Right lobe of liver (tissue), 6 donors: ENCODE data around the gene DCAF11. TPM values are rescaled to one million over a fixed set of nuclear protein-coding genes. Genes with fewer than 3 reads are reported as not detected.
A peak's percentile ranks its signal among the peaks of the same experiment; 100 is the strongest.

Experiments used
- ATAC-seq, 4 donors: fragments of 200-7000 bp; cut with Tn5 transposase; one replicate each; pipeline ENCODE4 v1.9.1; 2020; ENCODE audit warnings: mild to moderate bottlenecking in 4 of 4, moderate library complexity in 4 of 4
- DNase-seq, 3 donors: peaks; one replicate each; pipeline ENCODE4 v3.0.0-alpha.2; 2020
- H3K27ac ChIP-seq, 3 donors: fragments of 200-600 bp; one replicate each; pipeline ENCODE4 v1.8.0; 2022
- H3K27me3 ChIP-seq, 2 donors: fragments of 200-600 bp; one replicate each; pipeline ENCODE4 v1.8.0; 2022
- H3K36me3 ChIP-seq, 4 donors: fragments of 200-600 bp; sonication (generic) in 1 of 4; one replicate each; pipeline versions ENCODE4 v1.5.1 to v1.8.0; 2017 to 2022; ENCODE audit warnings: control low read depth in 1 of 4
- H3K4me1 ChIP-seq, 4 donors: fragments of 200-600 bp; sonication (generic) in 1 of 4; one replicate each; pipeline versions ENCODE4 v1.5.1 to v1.8.0; 2017 to 2022; ENCODE audit warnings: control low read depth in 1 of 4
- H3K4me3 ChIP-seq, 3 donors: fragments of 200-600 bp; one replicate each; pipeline ENCODE4 v1.8.0; 2022
- H3K9me3 ChIP-seq, 4 donors: fragments of 200-600 bp; sonication (generic) in 1 of 4; one replicate each; pipeline versions ENCODE4 v1.5.1 to v1.8.0; 2017 to 2022; ENCODE audit warnings: control low read depth in 1 of 4
- CTCF ChIP-seq, 4 donors: fragments of 200-600 bp in 3 of 4; fragments of 450-650 bp in 1 of 4; IDR thresholded peaks; one replicate each; pipeline versions ENCODE4 v1.5.1 to v1.8.0; 2016 to 2022; ENCODE audit warnings: antibody characterized with exemption in 4 of 4, mild to moderate bottlenecking in 2 of 4
- POLR2A ChIP-seq: fragments of 450-650 bp; IDR thresholded peaks from one replicate; pipeline ENCODE4 v1.6.1; 2017; ENCODE audit warnings: antibody characterized with exemption, mild to moderate bottlenecking
- WGBS: methylation state at CpG from one replicate; pipeline ENCODE4 v1.1.6; 2018; ENCODE audit warnings: low coverage, low lambda C conversion rate; ENCODE audit not compliant: insufficient coverage; ENCODE audit errors: missing lambda C conversion rate; 5-methylcytosine and 5-hydroxymethylcytosine counted together
- intact Hi-C, 2 donors: fragments of 100-400 bp; cut with DNase I; formaldehyde crosslinking; loops; one replicate each; pipeline versions ENCODE4 v1.11.2 to v1.14.1; 2022
- total RNA-seq, 6 experiments: library from RNA; depleted of rRNA in 2 of 6; stranded (reverse); fragments of >200 nt in 2 of 6; fragmentation: NEBNext Ultra II Directional in 3 of 6; extraction: Animal tissue kit (Norgen Biotek cat#: 25700) in 3 of 6; gene quantifications; one replicate each; pipeline versions ENCODE4 v1.1.0 to v1.2.4, GENCODE V29; 2016 to 2023
- donor health status: DM: no; HTN: yes; CAD: no.
- donor health status: DM: no; HTN: no; CAD: no.
- donor health status: DM: no; HTN: no; CAD: no.
- donor health status: DM: no; HTN: yes; CAD: no.
- donor health status: DM: no; HTN: yes; CAD: no.

Gene DCAF11
- total RNA-seq, 6 experiments from 2014 or later = 65.9 to 180 (median 103) TPM

- DNase-seq (peak in 1 of 3 donors; percentile 30), ATAC-seq (no peak)
- 95% methylated on average over 4 of the region's 10 CpGs for WGBS
- peaks cover 0 to 6% (median under 1%) of the 10 kb centered on the region in 4 donors for H3K4me1 ChIP-seq
- H3K36me3 ChIP-seq = peaks cover 0 to 76% (median 33%) of the 10 kb centered on the region in 4 donors
- H3K9me3 ChIP-seq = no peaks in the 10 kb centered on the region
- no peak overlapping the region for H3K4me3 ChIP-seq
- no peak overlapping the region for H3K27ac ChIP-seq
- intact Hi-C loops = loop anchor here in 1 of 2 donors (10.0 kb wide), 1 partner anchor 60 kb away; the partner anchor contains the start of gene PCK2
- H3K27me3 ChIP-seq = no peaks in the 10 kb centered on the region
- no peak for TF ChIP-seq POLR2A
- TF ChIP-seq CTCF (IDR thresholded peaks at IDR 0.05) = no peak
Measured at GRCh38 chr14:24155100-24155499, 40.5 kb downstream of the DCAF11 start.

GRCh38 chr14:24156840-24157239 lies 42.3 kb downstream of the DCAF11 start:
- no peak overlapping the region for H3K4me3 ChIP-seq
- WGBS = no CpG with 5 or more reads among the region's 1 CpG
- DNase-seq = no peak
- intact Hi-C loops = loop anchor here in 1 of 2 donors (10.0 kb wide), 1 partner anchor 62 kb away; the partner anchor contains the start of gene PCK2
- peaks cover 0 to 19% (median 5%) of the 10 kb centered on the region in 4 donors for H3K4me1 ChIP-seq
- H3K36me3 ChIP-seq = peaks cover 0 to 65% (median 23%) of the 10 kb centered on the region in 4 donors
- H3K27ac ChIP-seq = no peak overlapping the region
- TF ChIP-seq CTCF (IDR thresholded peaks at IDR 0.05) (no peak), POLR2A (no peak)
- ATAC-seq = no peak
- no peaks in the 10 kb centered on the region for H3K27me3 ChIP-seq
- H3K9me3 ChIP-seq = no peaks in the 10 kb centered on the region

GRCh38 chr14:24157331-24157730 lies 42.8 kb downstream of the DCAF11 start:
- H3K27ac ChIP-seq = no peak overlapping the region
- H3K36me3 ChIP-seq = peaks cover 0 to 60% (median 18%) of the 10 kb centered on the region in 4 donors
- TF ChIP-seq POLR2A (no peak), CTCF (IDR thresholded peaks at IDR 0.05) (no peak)
- peaks cover 0 to 24% (median 7%) of the 10 kb centered on the region in 4 donors for H3K4me1 ChIP-seq
- WGBS = 74% methylated on average over 6 of the region's 12 CpGs
- H3K4me3 ChIP-seq = no peak overlapping the region
- intact Hi-C loops = loop anchor here in 1 of 2 donors (10.0 kb wide), 1 partner anchor 63 kb away; the partner anchor contains the start of gene PCK2
- ATAC-seq (no peak), DNase-seq (peak in 1 of 3 donors; percentile 26)
- no peaks in the 10 kb centered on the region for H3K9me3 ChIP-seq
- no peaks in the 10 kb centered on the region for H3K27me3 ChIP-seq

GRCh38 chr14:24159777-24160498 lies 45.4 kb downstream of the DCAF11 start:
- Histone ChIP-seq H3K36me3 (peaks cover 3 to 62% (median 28%) of the 10 kb centered on the region in 4 donors), H3K27ac (peak overlapping the region; percentile 56 to 98 (median 81)), H3K9me3 (no peaks in the 10 kb centered on the region), H3K4me3 (no peak overlapping the region), H3K4me1 (peaks cover 0 to 35% (median 11%) of the 10 kb centered on the region in 4 donors), H3K27me3 (no peaks in the 10 kb centered on the region)
- DNase-seq = no peak
- intact Hi-C loops = loop anchor here in 1 of 2 donors (10.0 kb wide), 2 partner anchors 65 to 95 kb away; partner anchors contain the start of gene PCK2
- 77% methylated on average over 7 of the region's 11 CpGs for WGBS
- no peak for ATAC-seq
- TF ChIP-seq CTCF (IDR thresholded peaks at IDR 0.05) (no peak), POLR2A (no peak)
